GM18508 (cell line): ENCODE measurements around the gene DNTTIP2.
"Not testable (repeated sequence)": the region's sequence is repeated elsewhere in the genome, so short reads cannot be mapped to it uniquely, and the experiment has no call there.

Source experiments
- ATAC-seq: cut with Tn5 transposase; IDR thresholded peaks from one replicate; pipeline ENCODE4 v1.9.1; 2021; ENCODE audit warnings: moderate number of reproducible peaks; ENCODE audit not compliant: insufficient read depth, unreplicated experiment

DNTTIP2 gene

GRCh38 chr1:93877529-93877928 lies 1.5 kb downstream of the DNTTIP2 start:
- no peak for ATAC-seq

DNA sequence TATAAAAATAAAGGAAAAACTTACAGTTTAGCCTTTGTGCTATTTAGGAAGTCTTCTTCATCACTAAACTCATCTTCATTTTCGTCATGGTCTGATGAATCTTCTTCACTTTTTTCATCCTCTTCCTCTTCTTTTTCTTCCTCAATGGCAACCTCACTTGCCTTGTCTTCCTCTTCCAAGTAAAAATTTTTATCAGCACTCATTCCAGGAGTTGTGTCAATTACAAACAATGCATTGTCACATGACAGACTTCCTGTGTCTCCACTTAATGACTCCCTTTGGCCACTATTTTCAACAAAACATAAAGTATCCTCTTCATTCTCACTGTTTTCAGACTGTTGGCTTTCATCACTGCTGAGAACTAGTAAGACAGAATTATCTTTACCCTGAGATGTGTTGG lies 2.8 kb downstream of the DNTTIP2 start:
- no peak for ATAC-seq

DNA sequence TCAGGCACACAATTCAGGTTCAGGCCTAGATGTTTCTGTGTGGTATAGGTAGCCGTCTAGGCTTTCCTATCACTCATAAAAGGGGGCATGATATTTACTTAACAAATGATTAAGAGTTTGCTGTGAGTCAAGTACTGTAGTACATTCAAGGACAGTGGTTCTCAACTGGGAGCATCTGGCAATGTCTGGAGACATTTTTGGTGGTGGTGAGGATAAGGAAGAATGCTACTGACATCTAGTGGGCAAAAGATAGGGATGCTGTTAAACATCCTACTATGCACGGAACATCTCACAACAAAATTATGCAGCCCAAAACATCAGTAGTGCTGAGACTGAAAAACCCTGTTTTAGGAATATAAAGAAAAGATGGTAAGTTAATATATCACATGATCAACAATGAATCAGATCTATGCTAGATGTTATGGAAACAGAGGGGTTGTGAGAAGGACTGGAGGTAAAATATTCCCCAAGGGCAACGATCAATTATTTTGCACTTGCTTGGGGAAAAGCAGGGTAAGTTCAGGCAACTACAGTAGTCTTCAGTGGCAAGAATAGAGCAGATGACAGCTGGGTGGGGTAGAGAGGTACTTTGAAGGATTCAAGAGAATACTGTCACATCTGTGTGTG lies 4.9 kb downstream of the DNTTIP2 start:
- ATAC-seq: no peak

DNA sequence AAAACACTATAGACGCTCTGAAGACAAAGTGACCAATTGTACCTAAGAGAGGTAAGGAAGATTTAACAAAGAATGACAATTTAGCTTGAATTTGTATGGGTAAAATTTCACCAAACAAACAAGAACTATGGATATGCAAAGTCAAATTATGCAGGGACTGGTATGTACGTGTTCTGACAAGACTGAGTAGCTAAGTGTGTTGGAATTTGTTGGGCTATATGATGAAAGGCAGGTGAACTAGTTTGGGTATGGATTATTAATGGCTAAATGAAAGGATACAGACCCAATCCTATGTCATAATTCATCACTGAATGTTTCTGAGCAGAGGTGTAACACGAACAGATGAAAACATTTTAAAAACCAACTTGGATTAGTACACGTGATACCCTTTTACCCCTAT lies 7.6 kb downstream of the DNTTIP2 start:
- no peak for ATAC-seq

- ATAC-seq: no peak
Observed at GRCh38 chr1:93869653-93870052, 9.4 kb downstream of the DNTTIP2 start.

- ATAC-seq: not testable (repeated sequence)
Observed at GRCh38 chr1:93868492-93868891, 10.5 kb downstream of the DNTTIP2 start.

DNA sequence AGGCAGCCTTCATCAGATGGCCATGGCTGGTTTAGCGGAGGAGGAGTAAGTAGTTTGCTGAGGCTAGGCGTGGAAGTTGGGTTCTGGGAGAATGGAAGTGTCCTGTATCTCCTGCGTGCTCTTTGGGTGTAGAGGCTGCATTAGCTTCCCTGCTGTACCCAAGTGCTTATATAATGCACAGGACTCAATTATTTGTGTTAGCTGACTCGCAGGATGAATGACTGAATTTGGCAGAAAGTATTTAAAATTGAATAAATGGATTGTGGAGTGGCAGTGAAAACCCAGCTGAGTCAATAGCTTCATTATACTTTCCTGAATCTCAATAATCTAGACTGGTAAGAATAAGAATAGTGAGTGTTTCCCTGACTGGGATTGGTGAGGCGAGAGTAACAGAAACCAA lies 13.8 kb downstream of the DNTTIP2 start:
- no peak for ATAC-seq

DNA sequence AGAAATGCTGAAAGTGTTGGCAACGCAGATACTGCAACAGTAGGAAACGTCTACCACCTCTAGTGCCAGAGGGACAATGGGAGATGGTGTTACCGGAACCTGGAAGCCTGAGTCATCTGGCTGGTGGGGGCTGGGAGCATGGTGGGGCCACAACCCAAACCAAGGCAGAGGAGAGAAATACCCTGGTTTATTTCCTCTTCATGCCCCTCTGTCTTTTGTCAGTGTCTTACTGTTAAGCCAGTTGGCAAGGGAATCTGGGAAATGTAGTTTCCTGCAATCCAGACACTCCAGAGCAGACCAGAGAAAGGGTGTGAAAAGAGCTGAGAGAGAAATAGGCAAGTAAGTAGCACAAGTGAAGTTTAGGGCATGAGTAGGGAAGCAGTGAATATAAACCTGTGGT lies 14.8 kb downstream of the DNTTIP2 start:
- no peak for ATAC-seq

DNA sequence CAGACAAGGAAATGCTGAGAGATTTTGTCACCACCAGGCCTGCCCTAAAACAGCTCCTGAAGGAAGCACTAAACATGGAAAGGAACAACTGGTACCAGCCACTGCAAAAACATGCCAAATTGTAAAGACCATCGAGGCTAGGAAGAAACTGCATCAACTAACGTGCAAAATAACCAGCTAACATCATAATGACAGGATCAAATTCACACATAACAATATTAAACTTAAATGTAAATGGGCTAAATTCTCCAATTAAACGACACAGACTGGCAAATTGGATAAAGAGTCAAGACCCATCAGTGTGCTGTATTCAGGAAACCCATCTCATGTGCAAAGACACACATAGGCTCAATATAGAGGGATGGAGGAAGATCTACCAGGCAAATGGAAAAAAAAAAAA lies 21.4 kb downstream of the DNTTIP2 start:
- not testable (repeated sequence) for ATAC-seq

- ATAC-seq: not testable (repeated sequence)
Observed at GRCh38 chr1:93855983-93856382, 23.0 kb downstream of the DNTTIP2 start.

DNA sequence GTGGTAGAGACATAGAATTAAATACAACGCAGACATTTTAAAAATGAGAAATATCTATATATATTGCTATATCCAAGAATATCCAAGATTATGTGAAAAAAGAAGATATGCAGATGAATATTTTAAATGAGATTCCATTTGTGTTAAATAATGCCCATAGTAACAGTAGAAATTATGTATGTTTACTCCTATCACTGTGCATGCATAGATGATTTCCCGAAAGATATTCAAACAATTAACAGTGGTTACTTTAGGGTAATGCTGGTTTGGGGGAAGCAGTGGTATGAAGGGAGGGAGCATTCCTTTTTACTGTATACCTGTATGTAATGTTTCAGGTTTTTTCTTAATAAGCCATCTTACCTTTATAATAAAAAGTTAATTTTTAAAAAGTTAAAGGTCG lies 25.1 kb downstream of the DNTTIP2 start:
- no peak for ATAC-seq

- ATAC-seq: no peak
Observed at GRCh38 chr1:93851878-93852277, 27.1 kb downstream of the DNTTIP2 start.

DNA sequence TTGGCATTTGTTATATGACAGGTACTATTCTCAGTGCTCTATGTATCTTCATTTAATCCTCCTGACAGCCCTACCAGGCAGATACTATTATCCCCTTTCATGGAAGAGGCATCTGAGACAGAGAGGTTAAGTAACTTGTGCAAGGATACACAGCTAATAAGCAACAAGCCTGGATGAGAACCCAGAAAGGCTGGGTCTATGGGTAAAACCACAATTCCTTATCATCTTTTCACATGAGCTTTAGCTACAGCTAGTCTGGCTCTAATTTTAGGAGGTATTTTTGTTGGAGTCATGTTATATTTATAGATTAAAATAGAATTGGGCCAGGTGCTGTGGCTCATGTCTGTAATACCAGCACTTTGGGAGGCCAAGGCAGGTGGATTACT lies 27.7 kb downstream of the DNTTIP2 start:
- ATAC-seq: no peak

DNA sequence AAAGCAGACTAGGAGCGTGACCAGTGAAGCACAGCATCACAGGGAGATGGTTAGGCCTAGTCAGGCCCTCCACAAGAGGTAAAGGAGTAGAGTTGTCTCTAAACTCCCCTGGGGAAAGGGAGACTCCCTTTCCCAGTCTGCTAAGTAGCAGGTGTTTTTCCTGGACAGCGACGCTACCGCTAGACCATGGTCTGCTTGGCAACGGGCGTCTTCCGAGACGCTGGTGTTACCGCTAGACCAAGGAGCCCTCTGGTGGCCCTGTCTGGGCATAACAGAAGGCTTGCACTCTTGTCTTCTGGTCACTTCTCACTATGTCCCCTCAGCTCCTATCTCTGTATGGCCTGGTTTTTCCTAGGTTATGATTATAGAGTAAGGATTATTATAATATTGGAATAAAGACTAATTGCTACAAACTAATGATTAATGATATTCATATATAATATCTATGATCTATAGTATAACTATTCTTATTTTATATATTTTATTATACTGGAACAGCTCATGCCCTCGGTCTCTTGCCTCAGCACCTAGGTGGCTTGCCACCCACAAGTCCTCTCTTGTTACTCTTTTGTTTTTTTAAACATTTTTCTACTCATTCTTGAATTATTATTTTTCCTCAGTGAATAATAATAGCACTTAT lies 28.2 kb downstream of the DNTTIP2 start:
- ATAC-seq: not testable (repeated sequence)

DNA sequence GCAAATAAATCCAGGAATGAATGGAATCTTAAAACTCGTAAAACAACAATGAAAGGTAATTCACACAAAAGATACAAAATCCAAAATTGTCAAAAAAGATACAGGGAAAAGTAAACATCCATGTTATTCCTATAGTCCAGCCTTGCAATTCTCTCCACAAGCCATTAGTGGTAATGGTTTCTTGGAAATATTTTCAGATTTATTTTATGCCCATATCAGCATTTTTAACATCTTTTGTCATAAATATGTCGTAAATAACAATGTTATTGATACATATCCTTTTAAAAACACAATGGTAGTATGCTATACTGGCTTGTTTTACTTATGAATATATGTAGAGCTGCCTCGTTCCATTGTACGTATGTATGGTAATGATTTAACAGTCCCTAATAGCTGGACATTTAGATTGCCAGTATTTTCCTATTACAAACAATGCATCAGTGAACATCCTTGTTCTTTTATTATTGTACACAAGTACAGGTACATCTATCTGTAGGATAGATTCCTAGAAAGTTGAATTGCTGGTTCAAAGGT lies 30.6 kb downstream of the DNTTIP2 start:
- no peak for ATAC-seq

- peak; percentile 19 for ATAC-seq
Observed at GRCh38 chr1:93847811-93848288, 31.2 kb downstream of the DNTTIP2 start.

DNA sequence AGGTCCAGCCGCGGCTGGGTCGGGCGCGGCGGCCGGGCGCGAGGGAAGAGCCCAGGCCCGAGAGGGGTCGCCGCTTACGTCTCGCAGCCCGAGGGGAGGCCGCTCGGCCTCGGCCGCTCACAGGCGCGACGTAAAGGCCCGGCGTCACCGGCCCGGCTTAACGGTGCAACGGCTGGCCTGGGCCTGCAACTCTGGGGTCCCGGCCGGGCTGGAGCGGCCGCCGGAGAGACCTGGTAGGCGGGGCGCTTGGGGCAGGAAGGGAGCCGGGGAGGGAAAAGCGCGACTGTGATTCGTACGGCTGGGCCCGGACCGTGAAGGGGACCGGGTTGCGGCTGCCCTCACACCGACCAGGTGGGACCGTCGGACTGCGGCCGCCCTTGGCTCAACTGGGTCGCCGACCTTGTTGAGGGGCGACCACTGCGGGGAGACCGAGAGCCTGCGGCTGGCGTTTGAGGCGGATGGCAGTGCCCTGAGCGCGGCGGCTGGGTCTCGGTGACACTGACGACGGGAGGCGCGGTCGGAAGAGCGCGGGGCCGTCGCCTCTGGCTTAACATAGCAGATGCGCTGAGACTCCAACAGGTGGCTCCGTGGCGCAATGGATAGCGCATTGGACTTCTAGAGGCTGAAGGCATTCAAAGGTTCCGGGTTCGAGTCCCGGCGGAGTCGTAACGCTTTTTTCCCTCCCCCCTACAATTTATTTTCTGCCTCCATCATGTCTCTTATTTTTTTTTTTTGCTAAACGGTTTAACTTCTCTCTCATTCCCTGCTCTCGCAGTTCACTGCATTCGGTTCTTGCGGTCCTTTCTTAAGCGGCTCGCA lies 31.8 kb downstream of the DNTTIP2 start:
- peak; percentile 47 for ATAC-seq

- no peak for ATAC-seq
Observed at GRCh38 chr1:93846206-93846991, 32.6 kb downstream of the DNTTIP2 start.

- no peak for ATAC-seq
Observed at GRCh38 chr1:93845538-93846205, 33.3 kb downstream of the DNTTIP2 start.
